ENCODE data around the gene PSMB8.
"Not testable (repeated sequence)": the region's sequence is repeated elsewhere in the genome, so short reads cannot be mapped to it uniquely, and the experiment has no call there.

Gene PSMB8

GRCh38 chr6:32836873-32837272 lies 7.0 kb downstream of the PSMB8 start:
- no peak for DNase-seq

- no peak for DNase-seq
Observed at GRCh38 chr6:32835167-32835893, 8.5 kb downstream of the PSMB8 start.

DNA sequence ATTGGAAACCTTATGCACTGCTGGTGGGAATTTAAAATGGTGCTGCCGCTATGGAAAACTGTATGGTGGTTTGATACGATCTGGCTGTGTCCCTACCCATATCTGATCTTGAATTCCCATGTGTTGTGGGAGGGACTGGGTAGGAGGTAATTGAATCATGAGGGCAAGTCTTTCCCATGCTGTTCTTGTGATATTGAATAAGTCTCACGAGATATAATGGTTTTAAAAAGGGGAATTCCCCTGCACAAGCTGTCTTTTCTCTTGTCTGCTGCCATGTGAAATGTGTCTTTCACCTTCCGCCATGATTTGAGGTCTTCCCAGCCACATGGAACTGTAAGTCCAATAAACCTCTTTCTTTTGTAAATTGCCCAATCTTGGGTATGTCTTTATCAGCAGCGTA lies 10.2 kb downstream of the PSMB8 start:
- DNase-seq: no peak

DNA sequence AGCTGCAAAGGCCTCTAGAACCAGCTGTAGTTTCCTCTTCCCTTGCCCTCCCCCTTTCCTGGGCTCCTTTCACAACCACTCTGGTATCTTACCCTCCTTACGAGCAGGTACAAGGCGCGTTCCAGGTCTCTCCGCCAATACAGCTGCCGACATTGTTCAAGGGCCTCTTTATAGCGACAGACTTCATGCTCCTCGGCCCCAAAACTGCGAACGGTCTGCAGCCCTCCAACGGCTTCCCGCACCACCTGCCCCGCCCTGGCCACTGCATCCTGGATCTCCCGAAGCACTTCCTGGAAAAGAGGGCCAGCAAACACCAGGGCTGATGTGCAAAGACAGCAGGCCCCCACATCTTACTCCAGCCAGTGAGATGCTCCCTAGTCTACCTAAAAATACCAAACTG lies 11.3 kb downstream of the PSMB8 start:
- no peak for DNase-seq

DNA sequence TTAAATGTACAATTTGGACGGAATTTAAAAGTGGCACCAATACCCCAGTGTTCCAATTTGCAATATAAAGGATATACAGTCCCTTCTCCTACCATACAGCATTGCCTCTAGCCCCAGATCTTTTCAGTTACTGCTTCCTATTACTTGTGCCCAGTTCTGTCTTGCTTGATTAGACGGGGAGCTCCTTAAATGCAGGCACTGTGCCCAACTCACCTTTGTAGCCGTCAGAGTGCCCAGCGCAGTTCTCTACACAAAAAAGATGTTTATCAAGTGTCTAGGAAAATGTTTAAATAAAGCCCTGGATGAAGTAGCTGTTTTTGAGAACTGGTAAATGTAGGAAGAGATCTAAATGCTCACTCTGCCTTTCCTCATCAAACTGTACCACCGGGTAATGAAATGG lies 12.9 kb downstream of the PSMB8 start:
- DNase-seq: no peak

- DNase-seq: no peak
Observed at GRCh38 chr6:32830017-32830416, 13.8 kb downstream of the PSMB8 start.

DNA sequence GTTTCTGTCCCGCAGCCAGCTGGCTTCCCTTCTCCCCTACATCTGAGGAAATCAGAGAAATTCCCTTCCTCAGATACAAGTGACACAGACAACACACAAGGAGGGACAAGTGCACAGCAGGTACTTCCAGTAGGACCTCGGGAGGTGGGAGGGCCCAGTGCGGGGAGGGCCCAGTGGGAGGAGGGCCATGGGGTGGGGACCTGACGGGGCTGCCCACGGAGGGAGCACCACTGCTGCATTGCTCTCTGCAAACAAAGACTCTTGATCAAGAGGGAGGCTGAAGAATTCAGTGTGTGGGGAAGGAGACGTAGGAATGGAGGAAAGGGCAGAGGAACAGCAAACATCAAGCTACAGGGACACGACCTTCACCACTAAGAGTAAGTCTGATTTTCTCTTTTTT lies 14.4 kb downstream of the PSMB8 start:
- DNase-seq: no peak

DNA sequence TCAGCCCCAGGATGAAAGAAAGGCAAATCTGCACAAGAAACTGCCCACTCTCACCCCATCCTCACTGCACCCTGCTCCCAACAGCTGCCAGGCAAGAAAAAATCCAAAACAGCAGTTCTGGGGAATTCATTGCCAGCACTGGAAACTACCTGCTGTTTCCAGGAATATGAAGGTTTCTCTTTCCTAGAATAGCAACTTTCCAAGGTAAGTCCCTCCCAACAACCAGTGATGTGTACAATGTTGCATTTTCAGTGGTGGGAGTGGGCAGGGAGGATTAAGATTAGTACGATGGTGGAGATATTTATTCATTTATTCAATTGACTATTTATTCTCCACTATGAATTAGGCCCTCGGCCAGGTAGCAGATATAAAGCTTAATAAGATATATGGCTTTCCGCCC lies 16.8 kb downstream of the PSMB8 start:
- DNase-seq: no peak

DNA sequence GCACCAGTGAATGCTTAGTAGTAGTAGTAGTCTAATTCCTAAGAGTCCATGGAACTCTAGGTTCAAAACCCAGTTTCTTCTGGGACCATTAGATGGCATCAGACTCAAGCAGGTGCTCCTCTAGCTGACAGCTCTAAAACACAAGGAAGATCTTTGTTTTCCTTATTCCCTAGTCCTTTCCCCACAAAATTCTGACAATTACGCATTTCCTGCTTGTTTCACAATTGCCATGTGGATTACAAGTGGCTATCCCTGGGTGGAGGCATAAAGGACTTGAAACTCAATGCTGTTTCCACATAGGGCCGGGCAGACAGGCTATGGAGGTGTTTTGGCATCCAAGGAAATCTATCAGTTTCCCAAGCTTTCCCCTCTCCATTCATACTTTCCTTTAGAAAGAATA lies 17.9 kb downstream of the PSMB8 start:
- no peak for DNase-seq

- DNase-seq: no peak
Observed at GRCh38 chr6:32819729-32820128, 24.1 kb downstream of the PSMB8 start.

DNA sequence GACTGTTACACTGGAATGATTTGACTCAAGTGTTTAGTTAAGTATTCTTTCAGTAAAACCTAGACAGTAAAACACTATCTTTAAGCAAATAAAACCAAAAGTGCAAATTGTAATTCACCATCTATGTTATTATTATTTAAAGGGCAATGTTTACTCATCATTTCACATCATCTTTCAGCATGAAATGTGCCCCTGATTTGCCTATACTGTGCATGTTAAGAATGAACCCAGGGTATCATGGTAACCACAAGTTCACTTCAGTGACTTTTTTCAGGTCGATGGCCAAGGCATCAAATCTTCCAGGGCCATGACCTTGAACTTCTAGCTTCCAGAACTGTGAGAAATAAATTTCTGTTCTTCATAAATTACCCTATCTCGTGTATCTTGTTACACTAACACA lies 25.0 kb downstream of the PSMB8 start:
- DNase-seq: no peak

- no peak for DNase-seq
Observed at GRCh38 chr6:32816746-32817204, 27.1 kb downstream of the PSMB8 start, which contains the start of gene HLA-DOB. HLA-DOB (minus strand) TSS chr6:32817002; CDS start chr6:32816951, 51 bp downstream.

DNA sequence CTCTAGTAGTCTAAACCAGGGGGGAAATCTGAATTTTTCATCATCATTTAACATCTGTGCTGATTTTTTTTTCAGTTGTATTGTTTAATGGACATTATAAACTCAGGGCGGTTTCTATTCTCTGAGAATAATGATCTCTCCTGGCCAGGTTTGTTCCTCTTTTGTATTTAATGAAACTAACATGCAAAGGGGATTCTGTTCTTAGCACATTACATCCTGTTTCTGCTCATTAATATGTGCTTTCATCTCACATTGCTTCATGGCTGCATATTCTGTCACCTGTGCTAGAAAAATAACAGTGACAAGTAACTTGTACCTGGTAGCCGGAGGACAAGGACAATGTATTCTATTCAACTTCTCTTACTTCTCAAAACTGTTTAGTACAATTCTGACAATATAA lies 27.9 kb downstream of the PSMB8 start:
- no peak for DNase-seq

- DNase-seq: no peak
Observed at GRCh38 chr6:32815115-32815514, 28.7 kb downstream of the PSMB8 start.

DNA sequence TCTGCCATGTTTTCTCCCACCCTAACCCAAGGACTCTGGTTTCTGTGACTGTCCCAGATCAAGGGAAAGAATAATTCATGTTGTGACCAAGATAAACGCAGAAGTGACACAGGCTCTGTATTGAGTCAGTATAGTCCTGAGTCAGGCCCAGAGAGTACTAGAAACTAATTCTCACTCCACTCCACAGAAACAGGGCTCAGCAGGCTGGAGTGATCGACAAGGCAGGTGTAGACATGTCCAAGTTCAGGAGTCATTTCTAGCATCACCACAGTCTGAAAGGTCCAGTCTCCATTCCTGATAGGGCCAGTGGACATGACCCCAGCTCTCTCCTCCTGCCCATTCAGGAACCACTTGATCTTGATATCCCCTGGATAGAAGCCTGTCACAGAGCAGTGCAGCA lies 29.7 kb downstream of the PSMB8 start:
- DNase-seq: no peak

DNA sequence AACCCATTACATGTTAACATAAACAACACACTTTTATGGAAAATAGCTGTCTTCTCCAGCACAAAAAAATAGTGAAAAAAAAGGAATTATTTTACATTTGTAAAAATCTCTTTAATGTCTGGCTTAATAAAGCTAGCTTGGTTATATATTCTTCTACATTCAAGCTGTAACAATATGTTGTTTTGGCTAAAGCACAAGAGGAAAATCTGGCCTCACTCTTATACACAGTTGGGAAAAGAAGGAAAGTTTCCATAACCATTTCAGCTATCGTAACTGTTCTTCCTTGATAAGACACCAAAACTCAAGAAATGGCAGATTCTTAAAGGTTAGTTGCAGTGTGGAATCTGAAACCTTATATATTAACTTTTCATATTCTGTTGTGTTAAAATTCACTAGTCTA lies 34.7 kb downstream of the PSMB8 start:
- DNase-seq: no peak

- no peak for DNase-seq
Observed at GRCh38 chr6:32807020-32807580, 36.7 kb downstream of the PSMB8 start.

GRCh38 chr6:32805404-32805803 lies 38.4 kb downstream of the PSMB8 start:
- DNase-seq: not testable (repeated sequence)

DNA sequence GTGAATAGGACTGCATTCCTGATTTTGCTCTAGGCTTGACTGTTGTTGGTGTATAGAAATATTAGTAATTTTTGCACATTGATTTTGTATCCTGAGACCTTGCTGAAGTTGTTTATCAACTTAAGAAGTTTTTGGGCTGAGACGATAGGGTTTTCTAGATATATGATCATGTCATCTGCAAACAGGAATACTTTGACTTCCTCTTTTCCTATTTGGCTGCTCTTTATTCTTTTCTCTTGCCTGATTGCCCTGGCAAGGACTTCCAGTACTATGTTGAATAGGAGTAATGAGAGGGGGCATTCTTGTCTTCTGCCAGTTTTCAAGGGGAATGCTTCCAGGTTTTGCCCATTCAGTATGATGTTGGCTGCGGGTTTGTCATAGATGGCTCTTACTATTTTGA lies 40.4 kb downstream of the PSMB8 start:
- DNase-seq: no peak

DNA sequence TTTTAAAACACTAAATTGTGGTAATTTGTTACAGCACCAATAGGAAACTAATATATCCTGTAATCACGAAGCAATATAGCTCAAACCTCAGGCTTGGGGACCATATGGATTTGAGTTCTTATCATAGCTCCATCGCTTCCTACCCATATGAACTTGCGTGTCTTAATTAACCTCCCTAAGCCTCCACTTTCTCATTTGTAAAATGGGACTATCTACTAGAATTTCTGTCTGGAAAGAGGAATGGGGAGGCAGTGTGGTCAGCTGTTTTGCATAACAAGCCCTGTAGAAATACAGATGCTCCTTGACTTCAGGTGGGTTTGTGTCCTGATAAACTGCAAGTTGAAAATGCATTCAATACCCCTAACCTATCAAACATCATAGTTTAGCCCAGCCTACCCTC lies 44.1 kb downstream of the PSMB8 start:
- DNase-seq: no peak

DNA sequence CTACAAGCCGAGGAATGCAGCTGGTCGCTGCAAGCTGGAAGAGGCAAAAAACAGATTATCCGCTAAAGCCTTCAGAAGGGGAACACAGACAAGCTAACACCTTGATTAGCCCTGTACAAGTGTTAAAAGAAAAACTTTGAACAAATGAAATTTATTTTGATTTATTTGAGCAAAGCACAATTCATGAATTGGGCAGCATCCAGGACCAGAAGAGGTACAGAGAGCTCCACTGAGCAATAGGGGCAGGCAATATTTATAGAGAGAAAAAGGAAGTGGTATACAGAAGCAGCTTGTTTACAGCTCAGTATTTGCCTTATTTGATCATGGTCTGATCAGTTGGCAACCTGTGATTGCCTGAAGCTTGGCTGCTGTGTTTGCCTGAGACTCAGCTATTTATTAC lies 44.7 kb downstream of the PSMB8 start:
- DNase-seq: no peak

- DNase-seq: no peak
Observed at GRCh38 chr6:32796848-32797776, 46.7 kb downstream of the PSMB8 start.

- no peak for DNase-seq
Observed at GRCh38 chr6:32794510-32794909, 49.3 kb downstream of the PSMB8 start.

Measured in NCI-H2107 (cell line).